ENCODE data around the gene SCAMP4.
"Not testable (repeated sequence)": the region's sequence is repeated elsewhere in the genome, so short reads cannot be mapped to it uniquely, and the experiment has no call there.

Gene SCAMP4

GRCh38 chr19:1875646-1876495 lies 29.3 kb upstream of the SCAMP4 start:
- H3F3A ChIP-seq (ENCODE audit: insufficient read depth) = no peaks in the 10 kb centered on the region
- H2AFZ ChIP-seq (ENCODE audit: low read depth, low read length, severe bottlenecking) = peak overlapping the region; percentile 82
- H3K4me3 ChIP-seq (ENCODE audit: insufficient read depth, low read length, poor library complexity, severe bottlenecking) = peak overlapping the region; percentile 96
- peaks cover 8% of the 10 kb centered on the region for H4K20me1 ChIP-seq (ENCODE audit: low read depth, low read length)
- no peaks in the 10 kb centered on the region for H3K27me3 ChIP-seq (ENCODE audit: low read length)
- no peaks in the 10 kb centered on the region for H3K36me3 ChIP-seq (ENCODE audit: low read length)
- peak overlapping the region; percentile 91 for H3K4me2 ChIP-seq (ENCODE audit: low read depth, low read length, poor library complexity, severe bottlenecking)
- H3K27ac ChIP-seq (ENCODE audit: low read depth, low read length) = peak overlapping the region; percentile 63
- no peaks in the 10 kb centered on the region for H3K9me2 ChIP-seq (replicated peaks; ENCODE audit: insufficient read depth, low read length)
- peak overlapping the region; percentile 99 for H3K9ac ChIP-seq (ENCODE audit: low read length)
- no peaks in the 10 kb centered on the region for H3K9me3 ChIP-seq (ENCODE audit: insufficient read depth, low read length)
- H3K79me2 ChIP-seq (ENCODE audit: insufficient read depth, low read length) = peaks cover 42% of the 10 kb centered on the region
- no peak for TF ChIP-seq CTCF (IDR thresholded peaks at IDR 0.05; ENCODE audit: insufficient read depth, low read length, poor library complexity, severe bottlenecking)
- no peak for TF ChIP-seq EZH2phosphoT487 (conservative IDR thresholded peaks at IDR 0.05; ENCODE audit: low read length)

- H3K27me3 ChIP-seq (ENCODE audit: low read length); H3F3A ChIP-seq (ENCODE audit: insufficient read depth); H3K9me2 ChIP-seq (replicated peaks; ENCODE audit: insufficient read depth, low read length); H3K9me3 ChIP-seq (ENCODE audit: insufficient read depth, low read length); H3K36me3 ChIP-seq (ENCODE audit: low read length); H4K20me1 ChIP-seq (ENCODE audit: low read depth, low read length): not testable (repeated sequence)
- peak overlapping the region; percentile 82 for H2AFZ ChIP-seq (ENCODE audit: low read depth, low read length, severe bottlenecking)
- peaks cover 39% of the 10 kb centered on the region for H3K79me2 ChIP-seq (ENCODE audit: insufficient read depth, low read length)
- peak overlapping the region; percentile 91 for H3K4me2 ChIP-seq (ENCODE audit: low read depth, low read length, poor library complexity, severe bottlenecking)
- H3K9ac ChIP-seq (ENCODE audit: low read length) = peak overlapping the region; percentile 99
- H3K4me3 ChIP-seq (ENCODE audit: insufficient read depth, low read length, poor library complexity, severe bottlenecking) = peak overlapping the region; percentile 96
- H3K27ac ChIP-seq (ENCODE audit: low read depth, low read length) = peak overlapping the region; percentile 63
These were observed 28.5 kb upstream of the SCAMP4 start for GRCh38 chr19:1876496-1877279.

- not testable (repeated sequence) for H3K27me3 ChIP-seq (ENCODE audit: low read length); H3K4me2 ChIP-seq (ENCODE audit: low read depth, low read length, poor library complexity, severe bottlenecking); H3K9ac ChIP-seq (ENCODE audit: low read length); H2AFZ ChIP-seq (ENCODE audit: low read depth, low read length, severe bottlenecking); H4K20me1 ChIP-seq (ENCODE audit: low read depth, low read length); H3K9me2 ChIP-seq (replicated peaks; ENCODE audit: insufficient read depth, low read length); H3K4me3 ChIP-seq (ENCODE audit: insufficient read depth, low read length, poor library complexity, severe bottlenecking); H3F3A ChIP-seq (ENCODE audit: insufficient read depth); H3K9me3 ChIP-seq (ENCODE audit: insufficient read depth, low read length); H3K27ac ChIP-seq (ENCODE audit: low read depth, low read length); H3K36me3 ChIP-seq (ENCODE audit: low read length)
- peaks cover 37% of the 10 kb centered on the region for H3K79me2 ChIP-seq (ENCODE audit: insufficient read depth, low read length)
These were observed 27.9 kb upstream of the SCAMP4 start for GRCh38 chr19:1877280-1877660.

- H4K20me1 ChIP-seq (ENCODE audit: low read depth, low read length); H3K9ac ChIP-seq (ENCODE audit: low read length); H3K27me3 ChIP-seq (ENCODE audit: low read length); H3K4me2 ChIP-seq (ENCODE audit: low read depth, low read length, poor library complexity, severe bottlenecking); H3F3A ChIP-seq (ENCODE audit: insufficient read depth); H2AFZ ChIP-seq (ENCODE audit: low read depth, low read length, severe bottlenecking); H3K27ac ChIP-seq (ENCODE audit: low read depth, low read length); H3K36me3 ChIP-seq (ENCODE audit: low read length); H3K4me3 ChIP-seq (ENCODE audit: insufficient read depth, low read length, poor library complexity, severe bottlenecking); H3K9me3 ChIP-seq (ENCODE audit: insufficient read depth, low read length); H3K9me2 ChIP-seq (replicated peaks; ENCODE audit: insufficient read depth, low read length): not testable (repeated sequence)
- H3K79me2 ChIP-seq (ENCODE audit: insufficient read depth, low read length) = peaks cover 29% of the 10 kb centered on the region
These were observed 26.6 kb upstream of the SCAMP4 start for GRCh38 chr19:1878583-1878982.

GRCh38 chr19:1879982-1880381 lies 25.2 kb upstream of the SCAMP4 start:
- not testable (repeated sequence) for H3K9ac ChIP-seq (ENCODE audit: low read length); H3K27me3 ChIP-seq (ENCODE audit: low read length)

More at GRCh38 chr19:1879982-1880381, 25.2 kb upstream of the SCAMP4 start:
- H3K4me2 ChIP-seq (ENCODE audit: low read depth, low read length, poor library complexity, severe bottlenecking); H3K4me3 ChIP-seq (ENCODE audit: insufficient read depth, low read length, poor library complexity, severe bottlenecking); H3K9me2 ChIP-seq (replicated peaks; ENCODE audit: insufficient read depth, low read length); H3K27ac ChIP-seq (ENCODE audit: low read depth, low read length); H2AFZ ChIP-seq (ENCODE audit: low read depth, low read length, severe bottlenecking); H4K20me1 ChIP-seq (ENCODE audit: low read depth, low read length); H3F3A ChIP-seq (ENCODE audit: insufficient read depth); H3K9me3 ChIP-seq (ENCODE audit: insufficient read depth, low read length); H3K36me3 ChIP-seq (ENCODE audit: low read length): not testable (repeated sequence)
- peaks cover 29% of the 10 kb centered on the region for H3K79me2 ChIP-seq (ENCODE audit: insufficient read depth, low read length)

Measured in SU-DHL-6 (cell line).